Activated T-cell treated with anti-CD3 and anti-CD28 coated beads for 4 hours (primary cell): ENCODE results near the gene SLC11A2.
"Not testable (repeated sequence)": the region's sequence is repeated elsewhere in the genome, so short reads cannot be mapped to it uniquely, and the experiment has no call there.

Experiments
- DNase-seq: peaks from one replicate; pipeline ENCODE4 v3.0.0-alpha.2; 2020

The SLC11A2 gene

GRCh38 chr12:50936821-50937530 lies 89.2 kb downstream of the SLC11A2 start:
- no peak for DNase-seq

GRCh38 chr12:50934981-50935807 lies 91.0 kb downstream of the SLC11A2 start:
- no peak for DNase-seq

- no peak for DNase-seq
These were observed 91.8 kb downstream of the SLC11A2 start for GRCh38 chr12:50934371-50934851.

- DNase-seq = no peak
These were observed 92.6 kb downstream of the SLC11A2 start for GRCh38 chr12:50933459-50934124.

- DNase-seq = no peak
These were observed 93.3 kb downstream of the SLC11A2 start for GRCh38 chr12:50932787-50933280.

- not testable (repeated sequence) for DNase-seq
These were observed 95.7 kb downstream of the SLC11A2 start for GRCh38 chr12:50930477-50930876.

GRCh38 chr12:50929831-50930230 lies 96.4 kb downstream of the SLC11A2 start:
- no peak for DNase-seq
